Transverse colon (tissue), 4 donors: ENCODE results near the gene PTPRN2. TPM values are rescaled to one million over a fixed set of nuclear protein-coding genes. Genes with fewer than 3 reads are reported as not detected.

ENCODE experiments used
- DNase-seq: peaks from one replicate; pipeline ENCODE4 v3.0.0-alpha.2; 2019
- H3K27ac ChIP-seq, 4 donors: fragments of 200-600 bp; sonication (generic); 2 replicates each; pipeline ENCODE4 v1.5.1; 2016 to 2018; ENCODE audit warnings: inconsistent platforms in 4 of 4
- H3K27me3 ChIP-seq: fragments of 200-600 bp; sonication (generic); 2 replicates; pipeline ENCODE4 v1.5.1; 2017; ENCODE audit warnings: inconsistent platforms
- H3K36me3 ChIP-seq, 4 donors: fragments of 200-600 bp; sonication (generic); 2 replicates each; pipeline ENCODE4 v1.5.1; 2017 to 2019; ENCODE audit warnings: inconsistent platforms in 4 of 4
- H3K4me1 ChIP-seq, 4 donors: fragments of 200-600 bp; sonication (generic); 2 replicates each; pipeline ENCODE4 v1.5.1; 2017 to 2020; ENCODE audit warnings: inconsistent platforms in 4 of 4
- H3K4me3 ChIP-seq, 4 donors: fragments of 200-600 bp; sonication (generic); 1 replicate in 1 of 4; 2 replicates in 3 of 4; pipeline versions ENCODE4 v1.5.1 to v1.6.1; 2017 to 2019; ENCODE audit warnings: inconsistent platforms in 4 of 4
- H3K9me3 ChIP-seq, 2 donors: fragments of 200-600 bp; sonication (generic); 2 replicates each; pipeline ENCODE4 v1.5.1; 2017 to 2019; ENCODE audit warnings: inconsistent platforms in 2 of 2
- EP300 ChIP-seq: sonication (generic); formaldehyde crosslinking; IDR thresholded peaks from one replicate; pipeline ENCODE4 v1.6.1; 2017; ENCODE audit warnings: antibody characterized with exemption, low read depth
- POLR2A ChIP-seq: fragments of 450-650 bp; IDR thresholded peaks from one replicate; pipeline ENCODE4 v1.6.1; 2016; ENCODE audit warnings: antibody characterized with exemption, mild to moderate bottlenecking, moderate library complexity
- POLR2AphosphoS5 ChIP-seq, 3 donors: sonication (generic); formaldehyde crosslinking; IDR thresholded peaks; one replicate each; pipeline ENCODE4 v1.6.1; 2016; ENCODE audit warnings: antibody characterized with exemption in 3 of 3
- WGBS, 2 donors: methylation state at CpG; one replicate each; pipeline ENCODE4 v1.1.5; 2018; ENCODE audit warnings: low coverage in 1 of 2; 5-methylcytosine and 5-hydroxymethylcytosine counted together
- in situ Hi-C, 4 donors: fragments of 200-750 bp; cut with MboI; loops; one replicate each; pipeline versions ENCODE4 v1.15.0 to v1.15.1; 2017; ENCODE audit warnings: low sequenced_read_pairs in 3 of 4, low pct_ligation_motif_present in 1 of 4, low pct_unique_long_range_greater_than_20kb in 1 of 4
- intact Hi-C: fragments of 100-400 bp; cut with DNase I; formaldehyde crosslinking; loops from one replicate; pipeline ENCODE4 v1.15.1; 2023; ENCODE audit warnings: low total_unique reads
- total RNA-seq, 4 donors: library from RNA; depleted of rRNA; stranded (reverse); fragments of >200 nt; gene quantifications; one replicate each; pipeline ENCODE4 v1.1.0, GENCODE V29; 2016
- TF ChIP-seq, protein P1 (sequence below), 5 experiments: fragments of 200-600 bp in 3 of 5; fragments of 450-650 bp in 2 of 5; sonication (generic) in 3 of 5; IDR thresholded peaks; 1 replicate in 2 of 5; 2 replicates in 3 of 5; pipeline ENCODE4 v1.5.1; 2016 to 2017; ENCODE audit warnings: antibody characterized with exemption in 5 of 5, inconsistent platforms in 3 of 5, mild to moderate bottlenecking in 2 of 5, moderate library complexity in 1 of 5

PTPRN2 gene
- total RNA-seq, 4 donors from 2014 or later: 15.4 to 31.1 (median 21.8) TPM

DNA sequence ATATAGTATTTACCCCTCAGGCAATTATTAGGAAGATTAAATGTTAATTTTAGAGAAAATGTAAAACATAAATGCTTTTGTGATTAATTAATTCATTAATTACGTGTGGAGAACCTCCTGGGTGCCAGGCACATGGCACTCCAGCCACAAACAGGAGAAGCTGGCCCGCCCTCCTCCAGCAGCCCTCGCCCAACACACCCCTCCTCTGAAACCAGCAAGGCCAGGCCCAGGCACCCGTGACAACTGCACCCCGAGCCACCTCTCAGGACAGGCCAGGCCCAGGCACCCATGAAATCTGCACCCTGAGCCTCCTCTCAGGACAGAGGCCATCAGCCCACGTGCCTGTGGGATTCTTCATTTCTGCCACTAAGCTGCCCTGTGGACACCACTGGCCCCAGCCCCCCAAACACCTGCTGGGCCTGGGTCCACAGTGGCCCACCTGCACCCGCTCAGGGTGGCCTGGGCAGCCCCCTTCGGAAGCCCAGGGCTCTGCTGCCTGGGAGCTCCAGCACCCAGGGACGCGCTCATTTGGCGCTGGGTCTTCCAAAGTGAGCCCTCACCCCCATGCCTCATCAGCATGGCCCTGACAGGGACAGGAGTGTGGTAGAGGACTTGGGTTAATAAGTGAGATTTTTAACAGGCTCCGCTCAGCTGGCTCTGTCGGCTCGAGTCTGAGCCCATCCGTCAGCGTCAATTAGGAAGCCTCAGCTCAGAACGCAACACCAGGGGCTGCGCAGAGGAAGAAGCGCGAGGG, 768.7 kb downstream of the PTPRN2 start:
- TF ChIP-seq, protein P1, sequence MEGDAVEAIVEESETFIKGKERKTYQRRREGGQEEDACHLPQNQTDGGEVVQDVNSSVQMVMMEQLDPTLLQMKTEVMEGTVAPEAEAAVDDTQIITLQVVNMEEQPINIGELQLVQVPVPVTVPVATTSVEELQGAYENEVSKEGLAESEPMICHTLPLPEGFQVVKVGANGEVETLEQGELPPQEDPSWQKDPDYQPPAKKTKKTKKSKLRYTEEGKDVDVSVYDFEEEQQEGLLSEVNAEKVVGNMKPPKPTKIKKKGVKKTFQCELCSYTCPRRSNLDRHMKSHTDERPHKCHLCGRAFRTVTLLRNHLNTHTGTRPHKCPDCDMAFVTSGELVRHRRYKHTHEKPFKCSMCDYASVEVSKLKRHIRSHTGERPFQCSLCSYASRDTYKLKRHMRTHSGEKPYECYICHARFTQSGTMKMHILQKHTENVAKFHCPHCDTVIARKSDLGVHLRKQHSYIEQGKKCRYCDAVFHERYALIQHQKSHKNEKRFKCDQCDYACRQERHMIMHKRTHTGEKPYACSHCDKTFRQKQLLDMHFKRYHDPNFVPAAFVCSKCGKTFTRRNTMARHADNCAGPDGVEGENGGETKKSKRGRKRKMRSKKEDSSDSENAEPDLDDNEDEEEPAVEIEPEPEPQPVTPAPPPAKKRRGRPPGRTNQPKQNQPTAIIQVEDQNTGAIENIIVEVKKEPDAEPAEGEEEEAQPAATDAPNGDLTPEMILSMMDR (IDR thresholded peaks at IDR 0.05): no peak
- no peak for TF ChIP-seq POLR2A
- no peak for TF ChIP-seq EP300
- 40 to 80% methylated on average over 1 to 20 of the region's 20 CpGs for WGBS, 2 donors
- no peaks in the 10 kb centered on the region for H3K36me3 ChIP-seq
- intact Hi-C loops (no loop called here), in situ Hi-C loops (no loop called here)
- no peak for DNase-seq
- no peak overlapping the region for H3K4me3 ChIP-seq
- H3K27me3 ChIP-seq: no peaks in the 10 kb centered on the region
- no peak overlapping the region for H3K27ac ChIP-seq
- no peaks in the 10 kb centered on the region for H3K4me1 ChIP-seq
- H3K9me3 ChIP-seq: no peaks in the 10 kb centered on the region

DNA sequence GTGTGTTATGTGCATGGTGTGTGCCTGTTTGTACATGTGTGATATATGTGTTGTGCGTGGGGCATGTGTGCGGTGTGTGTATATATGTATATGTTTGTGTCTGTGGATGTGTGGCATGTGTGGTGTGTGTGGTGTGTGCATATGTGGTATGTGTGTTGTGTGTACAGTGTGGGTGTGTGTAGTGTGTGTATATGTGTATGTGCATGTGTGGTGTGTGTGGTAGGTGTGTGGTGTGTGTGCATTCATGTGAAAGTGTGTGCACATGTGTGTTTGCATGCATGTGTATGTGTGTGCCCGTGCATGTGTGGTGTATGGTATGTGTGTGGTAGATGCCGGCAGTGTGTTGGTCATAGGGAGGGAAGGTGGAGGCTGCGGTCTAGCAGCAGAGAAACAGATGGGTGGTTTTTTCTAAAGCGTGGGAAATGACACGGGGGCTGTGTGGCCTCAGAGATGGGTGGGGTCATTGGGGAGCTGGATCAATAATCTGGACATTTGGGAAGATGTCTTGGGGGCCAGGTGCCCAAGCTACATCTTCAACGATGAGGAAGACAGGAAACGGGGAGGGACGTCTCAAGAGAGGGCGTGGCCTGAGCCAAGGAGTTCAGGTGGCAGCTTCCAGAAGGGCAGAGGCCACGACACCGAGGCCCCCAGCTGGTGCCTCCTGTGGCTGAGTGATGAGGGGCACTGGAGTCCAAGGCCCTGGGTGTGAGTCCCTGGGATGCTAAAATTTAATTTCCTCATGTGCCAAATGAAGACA, 769.5 kb downstream of the PTPRN2 start:
- no peaks in the 10 kb centered on the region for H3K9me3 ChIP-seq
- H3K4me1 ChIP-seq: no peaks in the 10 kb centered on the region
- in situ Hi-C loops: no loop called here
- no peak for DNase-seq
- no peak overlapping the region for H3K27ac ChIP-seq
- no peaks in the 10 kb centered on the region for H3K36me3 ChIP-seq
- H3K4me3 ChIP-seq: no peak overlapping the region
- 73% methylated on average over 13 of the region's 13 CpGs; no CpG with 5 or more reads in 1 of the 2 donors for WGBS, 2 donors
- H3K27me3 ChIP-seq: no peaks in the 10 kb centered on the region
- intact Hi-C loops: no loop called here
- TF ChIP-seq POLR2A (no peak), EP300 (no peak), POLR2AphosphoS5 (IDR thresholded peaks at IDR 0.05) (no peak)
- TF ChIP-seq, protein P1 (IDR thresholded peaks at IDR 0.05): no peak

DNA sequence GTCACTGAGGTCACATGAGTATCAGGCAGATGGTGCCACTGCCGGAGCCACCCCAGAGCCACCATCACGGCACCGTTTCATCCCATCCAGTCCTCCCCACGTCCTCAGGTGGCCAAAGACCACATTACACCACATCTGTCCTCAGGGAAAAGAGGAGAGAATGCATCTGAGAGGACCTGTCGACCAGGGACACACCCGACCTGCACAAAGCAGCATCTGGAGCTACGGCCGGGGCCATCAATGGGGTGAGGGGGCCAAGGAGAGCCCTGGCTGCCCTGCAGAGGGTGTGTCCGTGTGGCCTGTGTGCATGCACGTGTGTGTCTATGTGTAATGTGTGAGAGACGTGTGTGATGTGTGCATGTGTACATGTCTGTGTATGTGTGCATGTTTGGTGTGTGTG, 770.2 kb downstream of the PTPRN2 start:
- Histone ChIP-seq H3K4me3 (no peak overlapping the region), H3K27ac (no peak overlapping the region), H3K9me3 (no peaks in the 10 kb centered on the region), H3K27me3 (no peaks in the 10 kb centered on the region), H3K4me1 (no peaks in the 10 kb centered on the region), H3K36me3 (no peaks in the 10 kb centered on the region)
- WGBS, 2 donors: 79% methylated on average over 11 of the region's 11 CpGs; no CpG with 5 or more reads in 1 of the 2 donors
- in situ Hi-C loops (no loop called here), intact Hi-C loops (no loop called here)
- DNase-seq: no peak
- TF ChIP-seq POLR2A (no peak), EP300 (no peak), POLR2AphosphoS5 (IDR thresholded peaks at IDR 0.05) (no peak)
- TF ChIP-seq, protein P1 (IDR thresholded peaks at IDR 0.05): no peak

DNA sequence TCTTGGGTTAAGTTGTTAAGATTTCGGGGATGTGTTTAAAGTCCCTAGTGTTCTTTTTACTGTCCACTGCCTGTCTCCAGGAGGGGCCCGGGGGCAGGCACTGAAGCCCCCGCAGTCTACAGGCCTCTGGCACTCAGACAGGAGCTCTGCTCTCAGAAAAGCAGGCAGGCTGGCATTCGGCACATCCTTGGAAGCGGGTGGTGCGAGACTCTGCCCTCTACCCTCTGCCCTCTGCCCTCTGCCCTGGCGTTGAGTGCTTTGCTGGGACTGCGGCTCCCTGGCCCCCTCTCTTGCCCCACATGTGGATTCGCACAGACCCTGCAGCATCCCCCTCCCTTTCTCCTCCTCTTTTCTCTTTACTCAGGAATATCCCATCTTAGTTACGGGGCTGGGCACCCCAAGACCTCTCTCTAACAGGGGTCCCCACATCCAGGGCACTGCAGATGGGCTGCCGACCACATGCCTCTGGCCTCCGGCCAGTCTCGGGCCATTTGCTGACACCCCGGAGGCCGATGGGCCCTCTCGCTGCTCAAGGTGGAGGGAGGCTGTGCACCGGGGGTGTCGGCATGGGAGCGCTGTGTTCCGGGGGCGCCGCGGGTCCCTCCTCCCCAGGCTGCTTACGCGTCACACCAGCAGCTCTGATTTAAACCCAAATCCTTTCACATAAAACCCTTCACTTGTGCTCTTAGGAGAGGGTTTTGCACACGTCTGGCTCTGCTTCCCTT, 770.9 kb downstream of the PTPRN2 start:
- H3K27me3 ChIP-seq: no peaks in the 10 kb centered on the region
- H3K27ac ChIP-seq: no peak overlapping the region
- no peak for DNase-seq
- 85 to 90% methylated on average over 2 to 26 of the region's 26 CpGs for WGBS, 2 donors
- H3K4me1 ChIP-seq: no peaks in the 10 kb centered on the region
- no peak overlapping the region for H3K4me3 ChIP-seq
- in situ Hi-C loops: no loop called here
- no peaks in the 10 kb centered on the region for H3K36me3 ChIP-seq
- intact Hi-C loops: no loop called here
- TF ChIP-seq POLR2A: no peak
- TF ChIP-seq EP300: no peak
- no peak for TF ChIP-seq POLR2AphosphoS5 (IDR thresholded peaks at IDR 0.05)
- H3K9me3 ChIP-seq: no peaks in the 10 kb centered on the region
